GM12874 (cell line): ENCODE data around the gene DR1.

Source experiments
- TF ChIP-seq, protein P1 (sequence below): IDR thresholded peaks from 2 replicates; pipeline ENCODE4 v1.5.1; 2011; ENCODE audit warnings: low read depth, mild to moderate bottlenecking, control low read depth, low read length, moderate library complexity; ENCODE audit not compliant: insufficient read depth

Gene DR1

DNA sequence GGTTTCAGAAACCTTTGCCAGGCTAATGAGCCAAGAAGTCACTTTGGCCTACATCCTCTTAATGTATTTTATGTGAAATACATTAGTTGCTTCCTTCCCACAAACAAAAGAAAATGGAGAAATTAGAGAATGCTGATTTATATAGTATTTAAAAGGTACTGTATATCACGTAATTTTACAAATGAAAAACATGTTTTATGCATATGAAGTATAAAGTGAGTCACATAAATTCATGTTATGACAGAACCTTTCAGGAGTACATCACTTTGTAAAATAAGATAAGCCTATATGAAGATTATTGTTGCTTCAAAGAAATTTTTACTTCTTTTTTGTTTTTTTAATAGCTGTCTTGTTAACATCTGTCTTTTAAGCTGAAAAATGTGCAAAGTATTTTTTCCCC, 4.6 kb downstream of the DR1 start:
- TF ChIP-seq, protein P1, sequence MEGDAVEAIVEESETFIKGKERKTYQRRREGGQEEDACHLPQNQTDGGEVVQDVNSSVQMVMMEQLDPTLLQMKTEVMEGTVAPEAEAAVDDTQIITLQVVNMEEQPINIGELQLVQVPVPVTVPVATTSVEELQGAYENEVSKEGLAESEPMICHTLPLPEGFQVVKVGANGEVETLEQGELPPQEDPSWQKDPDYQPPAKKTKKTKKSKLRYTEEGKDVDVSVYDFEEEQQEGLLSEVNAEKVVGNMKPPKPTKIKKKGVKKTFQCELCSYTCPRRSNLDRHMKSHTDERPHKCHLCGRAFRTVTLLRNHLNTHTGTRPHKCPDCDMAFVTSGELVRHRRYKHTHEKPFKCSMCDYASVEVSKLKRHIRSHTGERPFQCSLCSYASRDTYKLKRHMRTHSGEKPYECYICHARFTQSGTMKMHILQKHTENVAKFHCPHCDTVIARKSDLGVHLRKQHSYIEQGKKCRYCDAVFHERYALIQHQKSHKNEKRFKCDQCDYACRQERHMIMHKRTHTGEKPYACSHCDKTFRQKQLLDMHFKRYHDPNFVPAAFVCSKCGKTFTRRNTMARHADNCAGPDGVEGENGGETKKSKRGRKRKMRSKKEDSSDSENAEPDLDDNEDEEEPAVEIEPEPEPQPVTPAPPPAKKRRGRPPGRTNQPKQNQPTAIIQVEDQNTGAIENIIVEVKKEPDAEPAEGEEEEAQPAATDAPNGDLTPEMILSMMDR, result no peak

DNA sequence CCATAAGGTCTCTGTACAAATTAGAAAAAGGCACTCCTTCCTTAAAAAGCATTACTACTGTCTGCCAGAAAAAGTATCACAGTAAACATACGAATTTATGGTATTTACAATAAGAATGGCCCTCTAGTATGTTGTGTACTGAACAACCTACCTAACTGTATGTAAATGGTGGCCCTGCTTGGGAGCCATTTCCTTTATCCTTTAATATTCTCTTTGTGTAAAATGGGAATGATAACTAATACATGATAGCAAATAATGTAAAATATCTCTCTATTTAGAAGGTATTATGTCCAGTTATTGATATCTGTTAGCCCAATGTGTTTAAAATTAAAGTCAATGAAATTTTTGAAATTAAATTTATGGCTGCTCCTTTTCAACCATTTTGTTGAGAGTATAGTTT, 5.2 kb downstream of the DR1 start:
- TF ChIP-seq, protein P1, result no peak

DNA sequence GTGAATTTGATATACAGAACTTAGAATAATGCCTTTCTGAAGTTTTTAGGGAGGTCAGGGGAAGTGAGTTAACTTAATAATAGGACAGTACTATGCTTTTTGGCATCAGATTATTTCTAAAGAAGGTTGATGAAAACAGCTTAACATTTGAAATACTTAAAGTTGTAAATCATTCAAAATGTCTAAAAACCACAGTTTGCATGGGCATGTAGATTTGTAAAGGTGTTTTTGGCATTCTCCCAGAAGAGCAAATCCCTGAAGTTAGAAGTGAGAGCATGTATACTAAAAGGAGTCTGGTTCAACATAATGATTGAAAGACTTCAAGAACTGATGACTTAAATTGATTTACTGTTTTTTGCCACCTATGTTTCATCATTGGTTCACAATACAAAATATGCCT, 6.7 kb downstream of the DR1 start:
- TF ChIP-seq, protein P1, result no peak

DNA sequence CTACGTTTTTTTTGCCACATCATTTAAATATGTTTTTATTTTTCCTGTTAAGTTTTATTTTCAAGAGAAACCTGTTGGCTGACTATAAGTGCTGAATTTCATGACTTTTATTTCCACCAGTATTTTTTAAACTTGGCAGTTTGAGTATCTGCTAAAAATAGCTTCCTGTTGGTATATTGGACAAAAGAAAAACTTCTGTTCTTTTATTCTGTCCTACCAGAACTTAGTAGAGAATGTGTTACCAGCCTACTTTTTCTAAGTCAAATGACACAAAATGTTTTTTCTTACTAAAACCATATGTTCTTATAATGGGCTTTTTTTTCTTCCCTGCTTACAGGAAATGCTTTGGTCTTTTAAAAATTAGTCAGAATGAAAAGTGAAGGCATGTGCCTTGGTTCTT, 7.6 kb downstream of the DR1 start:
- TF ChIP-seq, protein P1, result no peak

DNA sequence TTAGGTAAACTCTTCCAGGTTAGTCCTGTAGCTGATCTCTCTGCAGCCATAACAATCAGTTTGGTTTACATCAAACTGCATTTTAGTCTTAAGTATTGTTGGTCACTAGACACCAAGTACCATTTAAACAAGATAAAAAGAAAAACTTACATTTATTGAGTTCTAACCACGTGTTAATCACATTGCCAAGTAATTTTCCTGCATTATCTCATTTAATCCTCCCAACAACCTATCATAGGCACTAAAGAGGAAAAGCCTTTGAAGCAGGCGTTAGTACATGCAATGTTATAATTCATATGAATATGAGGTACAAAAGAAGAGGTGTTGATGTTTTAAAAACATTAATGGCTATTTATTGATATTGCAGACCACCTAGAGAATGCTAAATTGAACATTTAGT, 9.0 kb downstream of the DR1 start:
- TF ChIP-seq, protein P1, result no peak

DNA sequence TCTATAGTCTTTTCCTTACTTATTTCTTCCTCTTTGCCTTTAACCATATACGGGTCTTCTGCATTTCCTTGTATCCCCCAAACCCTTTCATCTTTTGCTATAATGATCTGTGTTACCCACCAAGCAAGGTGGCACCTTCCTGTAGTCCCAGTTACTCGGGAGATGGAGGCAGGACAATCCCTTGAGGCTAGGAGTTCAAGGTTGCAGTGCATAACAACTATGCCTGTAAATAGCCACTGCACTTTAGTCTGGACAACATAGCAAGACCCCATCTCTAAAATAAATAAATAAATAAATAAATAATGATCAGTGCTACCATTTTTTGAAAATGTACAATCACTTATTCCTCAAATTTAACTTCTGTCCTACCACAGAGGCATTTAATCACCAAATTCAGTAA, 11.5 kb downstream of the DR1 start:
- TF ChIP-seq, protein P1, result no peak

DNA sequence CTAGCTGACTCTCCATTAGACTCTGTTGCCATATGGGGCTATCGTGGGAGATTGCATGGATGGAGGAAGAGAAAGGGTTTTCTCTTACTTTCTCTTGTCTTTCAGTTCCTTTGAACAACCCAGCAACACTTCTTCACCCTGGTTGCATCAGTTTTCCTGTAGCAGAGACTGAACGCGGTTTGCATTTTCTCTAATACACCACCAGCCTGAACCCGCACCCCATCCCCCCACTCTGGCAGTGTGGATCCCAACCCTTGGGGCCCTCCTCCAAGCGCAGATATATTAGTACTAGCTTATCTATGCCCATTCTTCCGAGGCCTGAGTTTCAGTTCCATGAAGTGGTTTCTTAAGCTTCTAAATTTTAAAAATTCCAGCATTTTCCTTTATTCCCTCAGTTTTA, 12.6 kb downstream of the DR1 start:
- TF ChIP-seq, protein P1, result no peak

DNA sequence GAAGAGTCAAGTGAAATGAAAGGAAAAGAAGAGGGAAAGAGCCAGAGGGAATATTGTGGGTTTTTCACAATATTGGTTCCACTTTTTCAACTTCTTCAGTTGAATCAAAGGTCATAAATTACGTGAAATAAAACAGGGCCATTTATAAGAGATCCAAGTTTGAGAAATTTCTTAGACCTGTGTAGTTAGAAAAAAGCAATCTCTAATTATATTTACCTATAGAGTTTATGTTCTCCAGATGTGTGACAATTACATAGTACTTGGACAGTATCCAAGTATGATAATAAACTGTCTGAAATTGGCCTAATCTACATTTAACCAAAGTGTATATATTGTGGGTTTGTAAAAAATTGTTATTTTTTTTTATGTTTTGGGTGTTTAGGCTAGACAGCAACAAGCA, 14.4 kb downstream of the DR1 start:
- TF ChIP-seq, protein P1, result no peak
